Muscle layer of colon (tissue), 2 donors: ENCODE data around the gene ANTXR2.
"Not testable (repeated sequence)": the region's sequence is repeated elsewhere in the genome, so short reads cannot be mapped to it uniquely, and the experiment has no call there.

ENCODE experiments used
- H3K27ac ChIP-seq: one replicate; pipeline ENCODE4 v1.7.0; 2013; ENCODE audit warnings: low read depth, mild to moderate bottlenecking, low read length, moderate library complexity
- H3K27me3 ChIP-seq, 2 donors: one replicate each; pipeline ENCODE4 v1.7.0; 2013; ENCODE audit warnings: low read length in 2 of 2, mild to moderate bottlenecking in 2 of 2; ENCODE audit not compliant: insufficient read depth in 2 of 2, control insufficient read depth in 1 of 2
- H3K36me3 ChIP-seq: one replicate; pipeline ENCODE4 v1.7.0; 2013; ENCODE audit warnings: mild to moderate bottlenecking, low read length; ENCODE audit not compliant: insufficient read depth
- H3K4me1 ChIP-seq: one replicate; pipeline ENCODE4 v1.7.0; 2013; ENCODE audit warnings: mild to moderate bottlenecking, low read length; ENCODE audit not compliant: insufficient read depth
- H3K4me3 ChIP-seq, 2 donors: one replicate each; pipeline ENCODE4 v1.7.0; 2013; ENCODE audit warnings: low read length in 2 of 2, low read depth in 1 of 2, mild to moderate bottlenecking in 1 of 2, moderate library complexity in 1 of 2
- H3K9ac ChIP-seq: one replicate; pipeline ENCODE4 v1.7.0; 2013; ENCODE audit warnings: low read length
- H3K9me3 ChIP-seq: one replicate; pipeline ENCODE4 v1.7.0; 2013; ENCODE audit warnings: mild to moderate bottlenecking, low read length
- donor health status: abdominal sarcoma.
- donor health status: Adenocarcinoma of cecum.

Gene ANTXR2

DNA sequence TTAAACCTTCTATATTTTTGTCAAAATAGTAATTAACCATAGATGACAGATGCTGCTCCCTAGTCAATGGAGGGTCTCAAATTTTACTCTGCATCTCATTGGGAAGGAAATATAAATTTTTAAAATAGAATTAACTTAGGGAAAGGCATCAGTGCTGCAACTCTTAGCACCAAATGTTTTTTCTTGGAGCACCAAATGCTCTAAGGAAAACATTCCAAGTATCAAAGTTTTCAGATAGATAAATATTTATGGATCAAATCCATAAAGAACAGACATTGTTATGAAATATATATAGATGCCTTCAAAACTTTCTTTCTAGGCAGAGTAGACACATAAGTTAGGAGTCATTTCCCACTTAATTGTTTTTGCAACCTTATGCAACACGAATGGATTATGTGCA, 168.7 kb downstream of the ANTXR2 start:
- H3K4me3 ChIP-seq: no peak overlapping the region
- peaks cover 26% of the 10 kb centered on the region for H3K36me3 ChIP-seq
- no peak overlapping the region for H3K27ac ChIP-seq
- no peak overlapping the region for H3K9ac ChIP-seq
- H3K27me3 ChIP-seq: no peaks in the 10 kb centered on the region
- H3K9me3 ChIP-seq: no peaks in the 10 kb centered on the region
- H3K4me1 ChIP-seq: peaks cover 7% of the 10 kb centered on the region

DNA sequence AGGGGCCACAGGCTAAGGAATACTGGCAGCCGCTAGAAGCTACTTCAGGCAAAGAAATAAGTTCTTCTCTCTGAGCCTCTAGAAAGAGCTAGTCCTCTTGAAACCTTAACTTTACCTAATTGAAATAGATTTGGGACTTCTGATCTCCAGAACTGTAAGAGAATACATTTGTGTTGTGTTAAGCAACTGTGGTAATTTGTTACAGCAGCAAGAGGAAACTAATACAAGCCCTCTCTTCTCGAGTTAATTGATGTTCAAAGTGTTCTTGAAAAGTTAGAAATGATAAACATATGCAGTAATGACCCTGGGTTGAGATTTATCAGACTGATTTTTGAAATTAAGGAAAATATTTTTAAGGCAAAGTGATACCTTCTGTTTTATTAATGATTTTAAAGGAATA, 172.8 kb downstream of the ANTXR2 start:
- Histone ChIP-seq H3K27me3 (no peaks in the 10 kb centered on the region), H3K4me3 (no peak overlapping the region), H3K36me3 (peaks cover 4% of the 10 kb centered on the region), H3K9ac (no peak overlapping the region), H3K9me3 (no peaks in the 10 kb centered on the region), H3K27ac (no peak overlapping the region), H3K4me1 (peaks cover 10% of the 10 kb centered on the region)

DNA sequence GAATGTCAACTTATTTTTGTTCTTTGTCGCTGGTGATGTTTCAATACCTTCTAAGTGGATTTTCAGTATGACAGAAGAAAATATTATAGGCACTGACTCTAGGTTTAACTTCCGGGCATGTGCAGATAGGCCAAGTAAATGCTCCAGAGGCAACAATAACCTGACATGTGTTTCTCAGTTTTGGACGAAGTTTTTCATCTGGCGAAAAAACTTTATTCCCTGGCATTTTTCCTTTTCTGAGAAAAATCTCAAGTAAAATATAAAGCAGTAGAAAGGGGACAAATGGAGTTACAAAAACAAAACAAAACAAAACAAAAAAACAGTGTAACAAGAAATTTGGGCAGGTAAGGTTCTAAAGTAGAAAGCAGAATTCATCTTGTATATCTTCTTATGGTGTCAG, 173.5 kb downstream of the ANTXR2 start:
- Histone ChIP-seq H3K36me3 (no peaks in the 10 kb centered on the region), H3K27ac (no peak overlapping the region), H3K9me3 (no peaks in the 10 kb centered on the region), H3K27me3 (no peaks in the 10 kb centered on the region), H3K4me1 (peaks cover 6% of the 10 kb centered on the region), H3K4me3 (no peak overlapping the region), H3K9ac (no peak overlapping the region)

DNA sequence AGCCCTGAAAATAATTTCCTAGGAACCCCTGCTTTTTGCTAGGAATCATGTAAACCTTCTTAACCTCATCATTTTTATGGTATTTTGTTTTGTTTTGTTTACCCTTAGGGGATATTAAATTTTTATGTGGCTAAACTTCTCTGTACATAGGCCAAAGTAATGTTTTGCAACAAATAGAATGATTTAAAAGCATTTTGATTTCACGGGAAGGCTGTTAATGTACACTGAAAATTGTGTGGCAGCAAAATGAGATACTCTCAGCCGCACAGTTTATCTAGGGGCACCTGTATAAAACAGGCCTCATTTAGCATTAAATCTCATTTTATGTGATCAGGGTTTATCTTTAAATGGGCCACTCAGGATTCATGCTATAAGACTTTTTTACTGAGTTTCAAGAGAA, 175.0 kb downstream of the ANTXR2 start:
- peaks cover 6% of the 10 kb centered on the region for H3K4me1 ChIP-seq
- H3K9ac ChIP-seq: no peak overlapping the region

DNA sequence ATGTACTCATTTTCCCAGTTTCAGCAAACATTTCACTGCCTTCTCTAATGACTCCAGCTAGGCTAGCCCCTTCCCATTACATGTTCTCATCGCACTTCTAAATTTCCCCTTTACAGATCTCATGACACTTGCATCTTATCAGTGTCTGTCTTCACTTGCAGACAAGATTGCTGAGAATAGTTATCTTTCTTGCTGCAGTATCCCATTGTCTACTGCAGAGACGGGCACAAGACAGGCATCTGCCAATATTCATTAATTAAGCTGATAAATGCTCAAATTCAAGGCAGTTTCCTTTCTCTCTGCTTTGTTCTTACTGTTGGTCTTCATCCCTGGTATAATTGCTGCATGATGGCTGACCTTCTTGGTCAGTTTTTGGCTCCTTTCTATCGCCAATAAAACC, 175.9 kb downstream of the ANTXR2 start:
- Histone ChIP-seq H3K9me3 (no peaks in the 10 kb centered on the region), H3K27ac (no peak overlapping the region), H3K9ac (no peak overlapping the region), H3K4me3 (no peak overlapping the region), H3K4me1 (peaks cover 6% of the 10 kb centered on the region), H3K36me3 (no peaks in the 10 kb centered on the region), H3K27me3 (no peaks in the 10 kb centered on the region)

More for the DNA sequence above, 175.0 kb downstream of the ANTXR2 start:
- H3K27ac ChIP-seq: no peak overlapping the region
- H3K4me3 ChIP-seq: no peak overlapping the region
- H3K36me3 ChIP-seq: no peaks in the 10 kb centered on the region
- no peaks in the 10 kb centered on the region for H3K27me3 ChIP-seq
- H3K9me3 ChIP-seq: no peaks in the 10 kb centered on the region

DNA sequence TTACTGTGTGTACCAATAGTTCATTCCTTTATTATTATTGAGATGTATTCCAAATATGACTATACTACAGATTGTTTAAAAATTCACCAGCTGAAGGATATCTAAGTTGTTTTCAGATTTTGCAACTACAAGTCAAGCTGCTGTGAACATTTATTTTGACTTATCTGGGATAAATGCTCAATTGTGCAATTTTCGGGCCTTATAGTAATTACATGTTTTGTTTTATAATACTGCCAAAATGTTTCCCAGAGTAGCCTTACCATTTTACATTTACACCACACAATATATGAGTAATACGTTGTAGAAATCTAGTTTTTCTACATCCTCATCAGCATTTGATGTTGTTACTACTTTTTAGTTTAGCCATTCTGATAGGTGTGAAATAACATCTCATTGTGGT, 179.6 kb downstream of the ANTXR2 start:
- Histone ChIP-seq H3K27ac (no peak overlapping the region), H3K9ac (no peak overlapping the region), H3K36me3 (no peaks in the 10 kb centered on the region), H3K4me3 (no peak overlapping the region), H3K4me1 (peaks cover 6% of the 10 kb centered on the region), H3K27me3 (no peaks in the 10 kb centered on the region), H3K9me3 (no peaks in the 10 kb centered on the region)

DNA sequence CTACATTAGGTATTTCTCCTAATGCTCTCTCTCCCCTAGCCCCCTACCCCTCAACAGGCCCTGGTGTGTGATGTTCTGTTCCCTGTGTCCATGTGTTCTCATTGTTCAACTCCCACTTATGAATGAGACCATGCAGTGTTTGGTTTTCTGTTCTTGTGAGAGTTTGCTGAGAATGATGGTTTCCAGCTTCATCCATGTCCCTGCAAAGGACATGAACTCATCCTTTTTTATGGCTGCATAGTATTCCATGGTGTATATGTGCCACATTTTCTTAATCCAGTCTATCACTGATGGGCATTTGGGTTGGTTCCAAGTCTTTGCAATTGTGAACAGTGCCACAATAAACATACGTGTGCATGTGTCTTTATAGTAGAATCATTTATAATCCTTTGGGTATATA, 184.0 kb downstream of the ANTXR2 start:
- H3K4me3 ChIP-seq, H3K36me3 ChIP-seq, H3K9ac ChIP-seq, H3K4me1 ChIP-seq, H3K27ac ChIP-seq, H3K27me3 ChIP-seq, H3K9me3 ChIP-seq: not testable (repeated sequence)

DNA sequence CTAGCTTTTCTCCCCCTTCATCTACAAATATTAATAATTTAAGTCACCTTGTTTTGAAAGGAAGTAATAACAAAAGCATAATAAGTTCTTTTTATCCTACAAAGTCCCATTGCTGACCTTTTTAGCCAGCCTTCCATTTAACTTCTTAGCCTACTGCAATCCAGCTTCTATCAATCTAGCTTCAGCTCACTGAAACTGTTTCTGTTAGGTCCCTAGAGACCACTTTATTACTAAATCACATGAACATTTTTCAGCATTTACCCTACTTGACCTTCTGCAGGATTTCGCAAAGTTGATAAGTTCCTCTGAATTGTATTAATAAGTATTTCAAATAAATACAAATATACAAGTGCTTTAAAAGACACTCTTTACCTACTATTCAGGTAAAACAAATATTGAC, 186.5 kb downstream of the ANTXR2 start:
- H3K9me3 ChIP-seq: no peaks in the 10 kb centered on the region
- H3K27ac ChIP-seq: no peak overlapping the region
- H3K4me3 ChIP-seq: no peak overlapping the region
- H3K4me1 ChIP-seq: no peaks in the 10 kb centered on the region
- no peaks in the 10 kb centered on the region for H3K27me3 ChIP-seq
- no peaks in the 10 kb centered on the region for H3K36me3 ChIP-seq
- H3K9ac ChIP-seq: no peak overlapping the region

DNA sequence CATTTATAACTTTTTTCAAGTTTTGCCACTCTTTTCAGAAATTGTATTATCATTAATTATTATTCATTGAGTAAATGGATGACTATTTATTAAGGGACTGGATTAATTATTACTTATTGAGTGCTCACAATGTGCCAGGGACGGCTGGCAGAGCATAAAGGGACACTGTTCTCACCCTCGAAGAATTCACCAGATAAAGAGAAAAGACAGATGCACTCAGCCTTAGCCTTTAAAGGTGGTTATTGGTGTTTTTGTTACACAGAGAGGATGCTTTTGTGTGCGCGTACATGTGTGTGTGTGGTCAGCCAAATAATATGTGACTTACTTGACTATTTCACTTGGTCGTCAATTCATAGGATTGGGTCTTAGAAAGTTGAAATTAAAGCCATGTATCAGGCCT, 187.0 kb downstream of the ANTXR2 start:
- Histone ChIP-seq H3K27me3 (no peaks in the 10 kb centered on the region), H3K9me3 (no peaks in the 10 kb centered on the region), H3K9ac (no peak overlapping the region), H3K4me3 (no peak overlapping the region), H3K4me1 (no peaks in the 10 kb centered on the region), H3K36me3 (no peaks in the 10 kb centered on the region), H3K27ac (no peak overlapping the region)

DNA sequence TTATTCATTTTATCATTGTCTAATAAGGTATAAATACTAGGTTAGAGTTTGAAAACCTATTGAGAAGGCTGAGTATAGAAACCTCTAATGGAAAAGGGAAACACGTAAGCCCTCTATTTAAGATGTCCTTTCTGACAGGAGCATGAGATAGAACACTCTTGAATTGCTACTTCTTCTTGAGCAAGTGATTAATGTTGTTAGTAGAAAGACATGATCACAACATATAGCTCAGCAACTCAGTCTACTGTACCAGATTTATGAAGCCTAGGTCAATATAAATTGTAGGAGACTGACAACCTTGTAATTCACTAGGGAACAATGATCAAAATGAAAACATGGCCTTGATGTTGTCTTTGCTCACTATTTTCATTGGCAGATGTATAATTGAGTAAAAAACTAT, 189.7 kb downstream of the ANTXR2 start:
- Histone ChIP-seq H3K36me3 (no peaks in the 10 kb centered on the region), H3K4me1 (no peaks in the 10 kb centered on the region), H3K4me3 (no peak overlapping the region), H3K9me3 (no peaks in the 10 kb centered on the region), H3K27ac (no peak overlapping the region), H3K9ac (no peak overlapping the region), H3K27me3 (no peaks in the 10 kb centered on the region)

DNA sequence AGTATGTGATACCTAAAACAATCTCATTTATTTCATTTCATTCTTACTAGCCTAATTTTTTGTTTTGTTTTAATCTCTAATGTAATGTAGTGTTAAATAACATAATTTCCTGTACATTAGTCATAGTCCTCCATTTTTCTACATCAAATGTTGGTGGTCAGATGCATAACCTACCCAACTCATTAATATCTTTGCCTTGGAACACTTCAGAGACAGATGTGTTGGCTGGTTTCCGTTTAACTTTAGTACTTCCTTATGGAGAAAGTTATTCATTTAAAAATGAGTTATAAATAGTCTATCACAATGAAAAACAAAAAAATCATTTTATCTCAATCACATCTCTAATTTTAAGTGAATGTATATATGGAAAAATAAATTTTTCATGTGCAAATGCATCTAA, 190.2 kb downstream of the ANTXR2 start:
- Histone ChIP-seq H3K36me3 (no peaks in the 10 kb centered on the region), H3K9ac (no peak overlapping the region), H3K27ac (no peak overlapping the region)

DNA sequence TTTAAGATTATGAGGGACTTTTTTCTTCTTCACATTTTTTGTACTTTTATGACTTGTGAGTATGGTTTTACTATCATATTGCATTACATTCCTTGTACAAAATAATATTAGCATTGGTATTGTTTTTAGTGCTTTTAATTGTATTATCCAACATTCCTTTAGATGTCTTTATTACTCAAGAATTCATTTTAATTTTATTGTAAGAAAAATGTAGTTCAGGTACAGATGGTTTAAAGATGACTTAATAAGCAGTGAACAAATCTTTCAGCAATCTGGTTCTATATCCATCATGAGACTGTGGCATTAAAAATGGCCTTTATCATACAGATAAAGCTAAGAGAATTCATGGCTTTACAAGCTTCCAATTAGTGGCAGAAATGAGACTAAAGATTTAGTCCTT, 191.6 kb downstream of the ANTXR2 start:
- Histone ChIP-seq H3K4me3 (no peak overlapping the region), H3K9me3 (no peaks in the 10 kb centered on the region), H3K27ac (no peak overlapping the region), H3K27me3 (no peaks in the 10 kb centered on the region), H3K4me1 (no peaks in the 10 kb centered on the region), H3K9ac (no peak overlapping the region), H3K36me3 (no peaks in the 10 kb centered on the region)

More for the DNA sequence above, 190.2 kb downstream of the ANTXR2 start:
- Histone ChIP-seq H3K9me3 (no peaks in the 10 kb centered on the region), H3K4me3 (no peak overlapping the region), H3K27me3 (no peaks in the 10 kb centered on the region), H3K4me1 (no peaks in the 10 kb centered on the region)
